Activated naive CD8-positive, alpha-beta T cell treated with anti-CD3 and anti-CD28 coated beads, Interleukin-2, amount 10 ng/mL, durations not matched to agents 7 days and 5 days (primary cell): ENCODE data around the gene PDE4B. TPM values are rescaled to one million over a fixed set of nuclear protein-coding genes. Genes with fewer than 3 reads are reported as not detected.
A peak's percentile ranks its signal among the peaks of the same experiment; 100 is the strongest.

ENCODE experiments used
- ATAC-seq: fragments of 150-1000 bp; cut with Tn5 transposase; one replicate; pipeline ENCODE4 v1.10.0; 2021; ENCODE audit warnings: low read depth, moderate library complexity
- POLR2A ChIA-PET: fragments of 350-600 bp; sonication (Branson Sonifier 250); formaldehyde crosslinking; loops from one replicate; lab custom pipeline; 2021; ENCODE audit warnings: antibody characterized with exemption; lab: Charles Lee
- DNase-seq: peaks from one replicate; pipeline ENCODE4 v3.0.0; 2021
- H3K27ac Mint-ChIP-seq: one replicate; pipeline ENCODE4 v1.8.0; 2022; ENCODE audit warnings: mild to moderate bottlenecking, mixed read lengths
- H3K27me3 Mint-ChIP-seq: one replicate; pipeline ENCODE4 v1.8.0; 2022; ENCODE audit warnings: mild to moderate bottlenecking, moderate library complexity, mixed read lengths
- H3K36me3 Mint-ChIP-seq: one replicate; pipeline ENCODE4 v1.8.0; 2021; ENCODE audit warnings: mild to moderate bottlenecking, mixed read lengths
- H3K4me1 Mint-ChIP-seq: one replicate; pipeline ENCODE4 v1.8.0; 2021; ENCODE audit warnings: mixed read lengths
- H3K4me3 Mint-ChIP-seq: one replicate; pipeline ENCODE4 v1.8.0; 2022; ENCODE audit warnings: mild to moderate bottlenecking, moderate library complexity, mixed read lengths
- H3K9me3 Mint-ChIP-seq: one replicate; pipeline ENCODE4 v1.8.0; 2021; ENCODE audit warnings: mixed read lengths
- total RNA-seq, 2 experiments: library from RNA; stranded (reverse); gene quantifications; one replicate each; pipeline ENCODE4 v1.2.3, GENCODE V29; 2021

The PDE4B gene
- total RNA-seq, 2 experiments from 2014 or later, result 36.1 to 40.0 TPM

DNA sequence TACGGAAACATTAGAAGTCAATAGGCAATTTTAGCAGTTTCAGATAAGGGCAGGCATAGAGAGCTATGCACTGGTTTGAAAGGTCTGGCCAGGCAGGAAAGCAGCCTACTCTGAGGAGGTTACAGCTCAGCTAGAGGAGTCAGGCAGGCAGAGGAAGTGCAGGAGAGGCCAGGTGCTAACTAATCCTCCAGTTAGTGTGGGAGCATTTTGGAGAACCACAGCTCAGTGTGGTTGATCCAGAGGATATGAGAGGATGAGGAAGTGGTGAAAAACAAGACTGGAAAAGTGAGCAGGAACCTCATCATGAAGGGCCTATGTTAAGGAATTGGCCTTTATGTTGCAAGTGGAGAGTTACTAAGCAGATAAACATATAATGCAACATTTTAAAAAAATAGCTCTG, 458.9 kb downstream of the PDE4B start:
- H3K9me3 Mint-ChIP-seq, result no peaks in the 10 kb centered on the region
- POLR2A ChIA-PET, result interaction anchor here (4.5 kb wide), 1 partner anchor 194 kb away, joined by 21 read pairs; no protein-coding TSS in a partner anchor
- DNase-seq, result no peak
- H3K36me3 Mint-ChIP-seq, result no peaks in the 10 kb centered on the region
- peaks cover 38% of the 10 kb centered on the region for H3K4me1 Mint-ChIP-seq
- peak; percentile 68 for ATAC-seq
- H3K4me3 Mint-ChIP-seq, result no peak overlapping the region
- H3K27me3 Mint-ChIP-seq, result no peaks in the 10 kb centered on the region
- peak overlapping the region; percentile 30 for H3K27ac Mint-ChIP-seq

DNA sequence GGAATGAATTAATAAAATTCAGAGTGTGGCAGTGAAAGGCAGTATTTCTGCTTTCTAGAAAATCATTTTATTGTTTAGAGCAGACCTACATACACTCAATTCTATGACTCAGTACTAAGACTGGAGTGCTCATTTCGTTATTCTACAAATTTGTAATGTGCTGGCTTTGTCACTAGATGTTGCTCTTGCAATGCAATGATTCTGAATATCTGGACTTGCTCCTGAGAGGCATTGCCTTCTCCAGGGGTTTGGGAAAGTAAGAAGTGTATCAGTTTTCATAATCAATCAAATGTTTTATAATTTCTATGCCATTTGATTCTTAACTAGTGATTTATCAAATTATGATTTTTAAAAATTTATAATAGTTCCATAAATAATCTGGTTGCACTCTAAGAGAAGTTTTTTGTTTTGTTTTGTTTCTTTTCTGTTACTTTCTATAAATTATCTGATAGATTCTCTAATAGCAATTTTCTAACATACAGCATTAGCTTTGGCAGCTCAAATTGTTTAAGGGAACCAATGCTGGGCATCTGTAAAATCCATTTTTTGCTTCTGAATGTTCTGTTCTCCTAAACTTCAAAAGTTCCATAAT, 460.7 kb downstream of the PDE4B start:
- peak; percentile 79 for ATAC-seq
- DNase-seq, result no peak
- peaks cover 29% of the 10 kb centered on the region for H3K4me1 Mint-ChIP-seq
- H3K27me3 Mint-ChIP-seq, result no peaks in the 10 kb centered on the region
- no peaks in the 10 kb centered on the region for H3K9me3 Mint-ChIP-seq
- H3K27ac Mint-ChIP-seq, result no peak overlapping the region
- POLR2A ChIA-PET, result interaction anchor here (2.8 to 4.5 kb wide), 2 partner anchors 78 to 192 kb away, joined by 6 to 21 read pairs; no protein-coding TSS in a partner anchor
- H3K36me3 Mint-ChIP-seq, result no peaks in the 10 kb centered on the region
- H3K4me3 Mint-ChIP-seq, result no peak overlapping the region

DNA sequence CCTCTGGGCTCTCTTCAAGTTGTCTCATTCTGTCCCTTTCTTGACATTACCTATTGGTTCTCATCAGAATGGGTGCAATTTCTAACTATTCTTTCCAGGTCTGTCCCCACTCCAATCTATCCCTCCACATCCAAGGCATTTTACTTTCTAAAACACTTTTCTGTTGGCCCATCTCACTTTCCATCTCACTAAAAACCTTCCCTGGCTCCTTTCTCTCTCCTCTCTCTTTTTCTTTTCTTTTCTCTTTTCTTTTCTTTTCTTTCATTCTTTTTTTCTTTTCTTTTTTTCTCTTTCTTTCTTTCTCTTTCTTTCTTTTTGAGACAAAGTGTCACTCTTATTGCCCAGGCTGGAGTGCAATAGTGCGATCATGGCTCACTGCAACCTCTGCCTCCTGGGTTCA, 462.1 kb downstream of the PDE4B start:
- Mint-ChIP-seq H3K27me3 (no peaks in the 10 kb centered on the region), H3K36me3 (peaks cover under 1% of the 10 kb centered on the region), H3K9me3 (no peaks in the 10 kb centered on the region), H3K4me1 (peaks cover 31% of the 10 kb centered on the region), H3K27ac (no peak overlapping the region), H3K4me3 (no peak overlapping the region)
- DNase-seq (no peak), ATAC-seq (no peak)
- POLR2A ChIA-PET, result interaction anchor here (2.8 kb wide), 1 partner anchor 77 kb away, joined by 6 read pairs; no protein-coding TSS in a partner anchor

GRCh38 chr1:66256629-66257572, 464.2 kb downstream of the PDE4B start:
- no peak for ATAC-seq

GRCh38 chr1:66258404-66259105, 465.9 kb downstream of the PDE4B start:
- peak; percentile 31 for ATAC-seq
- H3K4me1 Mint-ChIP-seq, result peaks cover 44% of the 10 kb centered on the region

More at GRCh38 chr1:66256629-66257572, 464.2 kb downstream of the PDE4B start:
- DNase-seq, result no peak
- Mint-ChIP-seq H3K27ac (no peak overlapping the region), H3K36me3 (peaks cover 6% of the 10 kb centered on the region), H3K27me3 (no peaks in the 10 kb centered on the region), H3K4me3 (no peak overlapping the region), H3K4me1 (peaks cover 40% of the 10 kb centered on the region), H3K9me3 (no peaks in the 10 kb centered on the region)
- POLR2A ChIA-PET, result interaction anchor here (0.8 to 1.7 kb wide), 2 partner anchors 25 to 189 kb away, joined by 3 to 8 read pairs; no protein-coding TSS in a partner anchor

GRCh38 chr1:66261364-66261763, 468.7 kb downstream of the PDE4B start:
- Mint-ChIP-seq H3K27me3 (no peaks in the 10 kb centered on the region), H3K4me3 (peak overlapping the region; percentile 1), H3K27ac (no peak overlapping the region), H3K36me3 (peaks cover 9% of the 10 kb centered on the region), H3K9me3 (peaks cover 2% of the 10 kb centered on the region), H3K4me1 (peaks cover 43% of the 10 kb centered on the region)
- DNase-seq, result no peak
- no peak for ATAC-seq
- POLR2A ChIA-PET, result interaction anchor here (0.9 kb wide), 1 partner anchor 82 kb away, joined by 3 read pairs; no protein-coding TSS in a partner anchor

More at GRCh38 chr1:66258404-66259105, 465.9 kb downstream of the PDE4B start:
- H3K36me3 Mint-ChIP-seq, result peaks cover 9% of the 10 kb centered on the region
- no peak for DNase-seq
- H3K27ac Mint-ChIP-seq, result no peak overlapping the region
- no peaks in the 10 kb centered on the region for H3K27me3 Mint-ChIP-seq
- POLR2A ChIA-PET, result interaction anchor here (1.7 kb wide), 1 partner anchor 187 kb away, joined by 8 read pairs; no protein-coding TSS in a partner anchor
- H3K9me3 Mint-ChIP-seq, result peaks cover 2% of the 10 kb centered on the region
- H3K4me3 Mint-ChIP-seq, result no peak overlapping the region

- Mint-ChIP-seq H3K36me3 (peaks cover 9% of the 10 kb centered on the region), H3K9me3 (peaks cover 2% of the 10 kb centered on the region), H3K4me1 (peaks cover 44% of the 10 kb centered on the region), H3K4me3 (no peak overlapping the region), H3K27ac (no peak overlapping the region), H3K27me3 (no peaks in the 10 kb centered on the region)
- ATAC-seq, result no peak
- DNase-seq, result no peak
- POLR2A ChIA-PET, result interaction anchor here (1.3 kb wide), 1 partner anchor 182 kb away, joined by 3 read pairs; no protein-coding TSS in a partner anchor
Observed at GRCh38 chr1:66262208-66262963, 469.7 kb downstream of the PDE4B start.

- Mint-ChIP-seq H3K27me3 (no peaks in the 10 kb centered on the region), H3K4me3 (no peak overlapping the region), H3K27ac (no peak overlapping the region), H3K4me1 (peaks cover 46% of the 10 kb centered on the region), H3K9me3 (peaks cover 3% of the 10 kb centered on the region), H3K36me3 (peaks cover 6% of the 10 kb centered on the region)
- POLR2A ChIA-PET, result interaction anchor here (0.6 kb wide), 1 partner anchor 180 kb away, joined by 4 read pairs; no protein-coding TSS in a partner anchor
- ATAC-seq, result no peak
- DNase-seq, result no peak
Observed at GRCh38 chr1:66265268-66265667, 472.6 kb downstream of the PDE4B start.

DNA sequence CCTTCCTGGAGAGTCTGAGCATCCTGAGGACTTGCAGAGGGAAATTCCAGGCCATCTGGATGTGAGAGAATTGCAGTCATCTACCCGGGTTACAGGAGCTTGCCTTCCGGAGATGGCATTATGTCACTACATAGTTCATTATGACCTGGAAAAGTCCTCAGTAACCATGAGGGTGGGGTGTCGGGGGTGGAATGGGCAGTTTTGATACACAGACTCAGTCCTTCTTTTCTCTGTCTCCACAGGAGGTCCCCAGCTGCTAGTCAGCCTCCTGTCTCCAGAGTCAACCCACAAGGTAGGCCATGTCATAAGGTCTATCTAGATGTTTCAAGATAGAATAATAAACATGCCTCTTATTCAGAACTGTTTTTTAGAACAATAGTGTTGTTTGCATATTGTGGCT, 473.1 kb downstream of the PDE4B start:
- no peak for DNase-seq
- Mint-ChIP-seq H3K9me3 (peaks cover 3% of the 10 kb centered on the region), H3K36me3 (peaks cover 6% of the 10 kb centered on the region), H3K4me1 (peaks cover 46% of the 10 kb centered on the region), H3K4me3 (no peak overlapping the region), H3K27me3 (no peaks in the 10 kb centered on the region), H3K27ac (no peak overlapping the region)
- POLR2A ChIA-PET, result interaction anchor here (0.6 kb wide), 1 partner anchor 180 kb away, joined by 4 read pairs; no protein-coding TSS in a partner anchor
- no peak for ATAC-seq

DNA sequence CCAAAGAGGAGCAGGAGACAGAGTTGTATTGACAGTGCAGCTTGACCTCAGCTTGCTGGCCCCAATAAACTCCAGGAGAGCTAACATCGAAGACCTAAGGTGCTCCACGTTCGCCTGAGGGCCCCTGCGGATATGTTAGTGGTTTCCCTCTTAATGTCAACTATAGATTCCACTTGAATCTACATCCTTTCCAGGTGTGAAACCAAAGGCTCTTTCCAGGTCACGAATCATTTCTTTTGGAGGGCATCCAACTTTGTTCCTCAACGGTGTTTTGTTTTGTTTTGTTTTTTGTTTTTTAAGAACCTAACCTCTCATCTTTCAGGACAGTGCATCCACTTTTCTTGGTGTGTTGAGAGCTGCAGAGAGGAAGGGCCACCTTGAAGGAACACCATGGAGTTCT, 473.7 kb downstream of the PDE4B start:
- POLR2A ChIA-PET, result no interaction called here
- H3K4me1 Mint-ChIP-seq, result peaks cover 45% of the 10 kb centered on the region
- no peak overlapping the region for H3K4me3 Mint-ChIP-seq
- ATAC-seq (no peak), DNase-seq (no peak)
- H3K9me3 Mint-ChIP-seq, result peaks cover 3% of the 10 kb centered on the region
- H3K27ac Mint-ChIP-seq, result no peak overlapping the region
- peaks cover 6% of the 10 kb centered on the region for H3K36me3 Mint-ChIP-seq
- H3K27me3 Mint-ChIP-seq, result no peaks in the 10 kb centered on the region

- no peak for DNase-seq
- Mint-ChIP-seq H3K4me3 (no peak overlapping the region), H3K36me3 (peaks cover 6% of the 10 kb centered on the region), H3K27ac (no peak overlapping the region), H3K4me1 (peaks cover 43% of the 10 kb centered on the region), H3K27me3 (no peaks in the 10 kb centered on the region), H3K9me3 (peaks cover 3% of the 10 kb centered on the region)
- no peak for ATAC-seq
- POLR2A ChIA-PET, result no interaction called here
Observed at GRCh38 chr1:66266756-66267155, 474.1 kb downstream of the PDE4B start.
